T-cell (primary cell): ENCODE measurements around the gene DGAT2. TPM values are rescaled to one million over a fixed set of nuclear protein-coding genes. Genes with fewer than 3 reads are reported as not detected.
"Not testable (repeated sequence)": the region's sequence is repeated elsewhere in the genome, so short reads cannot be mapped to it uniquely, and the experiment has no call there.

Experiments used
- ATAC-seq, 4 experiments: fragments of 200-7000 bp in 3 of 4; fragments of 150-1000 bp in 1 of 4; cut with Tn5 transposase; replicated peaks in 1 of 4; 1 replicate in 3 of 4; 2 replicates in 1 of 4; pipeline ENCODE4 v1.10.0; 2021; ENCODE audit warnings: moderate library complexity in 3 of 4, mild to moderate bottlenecking in 2 of 4, moderate number of reproducible peaks in 1 of 4
- CTCF ChIA-PET, 2 donors: fragments of 300-600 bp; sonication (Branson Sonifier 250); formaldehyde crosslinking; loops; one replicate each; lab custom pipeline; 2022; ENCODE audit warnings: antibody characterized with exemption in 2 of 2; lab: Charles Lee
- POLR2A ChIA-PET, 2 donors: fragments of 300-600 bp; sonication (Branson Sonifier 250); formaldehyde crosslinking; loops; one replicate each; lab custom pipeline; 2022; ENCODE audit warnings: antibody characterized with exemption in 2 of 2; lab: Charles Lee
- DNase-seq, 35 experiments: peaks; one replicate each; pipeline versions ENCODE4 v3.0.0 to v3.0.0-alpha.2; 2013 to 2023
- H3K27ac ChIP-seq: one replicate; pipeline ENCODE4 v1.5.1; 2013; ENCODE audit warnings: low read length
- H3K27me3 ChIP-seq, 2 experiments: replicated peaks in 1 of 2; 1 replicate in 1 of 2; 2 replicates in 1 of 2; pipeline versions ENCODE4 v1.6.1 to v1.7.0; 2013; ENCODE audit warnings: low read length in 1 of 2, mixed read lengths in 1 of 2; ENCODE audit not compliant: control insufficient read depth in 2 of 2, insufficient read depth in 2 of 2; ENCODE audit errors: extremely low read depth in 1 of 2
- H3K36me3 ChIP-seq, 2 donors: 1 replicate in 1 of 2; 2 replicates in 1 of 2; pipeline versions ENCODE4 v1.6.1 to v1.7.0; 2013; ENCODE audit warnings: low read length in 1 of 2; ENCODE audit not compliant: control insufficient read depth in 2 of 2, insufficient read depth in 1 of 2; ENCODE audit errors: extremely low read depth in 1 of 2
- H3K4me1 ChIP-seq, 2 experiments: 1 replicate in 1 of 2; 2 replicates in 1 of 2; pipeline versions ENCODE4 v1.6.1 to v1.7.0; 2013; ENCODE audit warnings: low read length in 2 of 2, mixed read lengths in 1 of 2; ENCODE audit not compliant: insufficient read depth in 2 of 2, control insufficient read depth in 1 of 2; ENCODE audit errors: extremely low read depth in 1 of 2
- H3K4me3 ChIP-seq, 2 donors: 1 replicate in 1 of 2; 2 replicates in 1 of 2; pipeline versions ENCODE4 v1.5.1 to v1.7.0; 2013; ENCODE audit warnings: mild to moderate bottlenecking in 2 of 2, low read length in 1 of 2, moderate library complexity in 1 of 2; ENCODE audit not compliant: control insufficient read depth in 1 of 2; ENCODE audit errors: extremely low read depth in 1 of 2
- H3K9me3 ChIP-seq: 2 replicates; pipeline ENCODE4 v1.7.0; 2013
- H3K27ac Mint-ChIP-seq, 2 donors: one replicate each; pipeline ENCODE4 v1.8.0; 2020 to 2021; ENCODE audit warnings: mild to moderate bottlenecking in 2 of 2, mixed read lengths in 2 of 2
- H3K27me3 Mint-ChIP-seq, 2 donors: one replicate each; pipeline ENCODE4 v1.8.0; 2021 to 2022; ENCODE audit warnings: mixed read lengths in 2 of 2
- H3K36me3 Mint-ChIP-seq: one replicate; pipeline ENCODE4 v1.8.0; 2021; ENCODE audit warnings: mixed read lengths
- H3K4me1 Mint-ChIP-seq, 3 donors: one replicate each; pipeline ENCODE4 v1.8.0; 2020 to 2022; ENCODE audit warnings: mixed read lengths in 3 of 3, mild to moderate bottlenecking in 1 of 3
- H3K4me3 Mint-ChIP-seq, 3 donors: one replicate each; pipeline ENCODE4 v1.8.0; 2020 to 2022; ENCODE audit warnings: mild to moderate bottlenecking in 3 of 3, mixed read lengths in 3 of 3, moderate library complexity in 3 of 3
- H3K9me3 Mint-ChIP-seq, 3 donors: one replicate each; pipeline ENCODE4 v1.8.0; 2020 to 2022; ENCODE audit warnings: mixed read lengths in 3 of 3
- WGBS: methylation state at CpG from one replicate; pipeline ENCODE4 v1.1.5; 2013; ENCODE audit warnings: missing lambda C conversion rate; ENCODE audit not compliant: insufficient coverage; 5-methylcytosine and 5-hydroxymethylcytosine counted together
- total RNA-seq, 35 experiments: library from RNA in 6 of 35; stranded (reverse) in 6 of 35; fragments of 120-200 nt in 1 of 35; gene quantifications; one replicate each; pipeline versions ENCODE4 v1.2.1 to v1.2.4 and lab custom pipeline; 2013 to 2026

The DGAT2 gene
- total RNA-seq, 5 donors from 2014 or later (not counting 1 experiment from before 2014, with no cell fraction given): 0.14 to 1.2 (median 0.61) TPM

DNA sequence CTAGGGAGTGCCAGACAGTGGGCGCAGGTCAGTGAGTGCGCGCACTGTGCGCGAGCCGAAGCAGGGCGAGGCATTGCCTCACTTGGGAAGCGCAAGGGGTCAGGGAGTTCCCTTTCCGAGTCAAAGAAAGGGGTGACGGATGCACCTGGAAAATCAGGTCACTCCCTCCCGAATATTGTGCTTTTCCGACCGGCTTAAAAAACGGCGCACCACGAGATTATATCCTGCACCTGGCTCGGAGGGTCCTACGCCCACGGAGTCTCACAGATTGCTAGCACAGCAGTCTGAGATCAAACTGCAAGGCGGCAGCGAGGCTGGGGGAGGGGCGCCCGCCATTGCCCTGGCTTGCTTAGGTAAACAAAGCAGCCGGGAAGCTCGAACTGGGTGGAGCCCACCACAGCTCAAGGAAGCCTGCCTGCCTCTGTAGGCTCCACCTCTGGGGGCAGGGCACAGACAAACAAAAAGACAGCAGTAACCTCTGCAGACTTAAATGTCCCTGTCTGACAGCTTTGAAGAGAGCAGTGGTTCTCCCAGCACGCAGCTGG lies 19.8 kb upstream of the DGAT2 start:
- H3K4me3 ChIP-seq, POLR2A ChIA-PET, H3K4me1 Mint-ChIP-seq, ATAC-seq, H3K36me3 ChIP-seq, H3K4me3 Mint-ChIP-seq, H3K27ac ChIP-seq, H3K27ac Mint-ChIP-seq, CTCF ChIA-PET, H3K36me3 Mint-ChIP-seq, DNase-seq, H3K4me1 ChIP-seq, H3K9me3 Mint-ChIP-seq, H3K9me3 ChIP-seq: not testable (repeated sequence)
- no CpG with 5 or more reads among the region's 26 CpGs for WGBS
- H3K27me3 ChIP-seq: peaks cover 0 to 14% of the 10 kb centered on the region in 2 experiments
- peaks cover 17 to 24% of the 10 kb centered on the region in 2 donors for H3K27me3 Mint-ChIP-seq

DNA sequence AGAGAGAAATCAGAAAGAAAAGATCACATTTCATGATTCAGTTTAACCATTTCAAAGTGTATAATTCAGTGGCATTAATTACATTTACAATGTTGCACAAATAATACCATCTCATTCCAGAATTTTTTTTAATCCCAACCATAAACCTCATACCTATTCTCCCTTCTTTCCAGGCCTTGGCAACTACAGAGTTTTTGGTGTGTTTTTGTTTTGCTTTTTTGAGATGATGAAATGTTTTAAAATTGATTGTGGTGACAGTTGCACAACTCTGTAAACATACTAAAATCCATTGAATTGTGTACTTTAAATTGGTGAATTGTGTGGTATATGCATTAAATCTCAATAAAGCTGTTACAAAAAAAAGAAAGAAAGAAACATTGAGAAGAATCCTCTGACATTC lies 13.6 kb upstream of the DGAT2 start:
- H3K4me3 Mint-ChIP-seq, POLR2A ChIA-PET, H3K27me3 ChIP-seq, CTCF ChIA-PET, H3K4me1 ChIP-seq, H3K27ac Mint-ChIP-seq, H3K36me3 Mint-ChIP-seq, DNase-seq, H3K4me1 Mint-ChIP-seq, H3K36me3 ChIP-seq, H3K27me3 Mint-ChIP-seq, ATAC-seq, H3K27ac ChIP-seq, H3K9me3 Mint-ChIP-seq, H3K9me3 ChIP-seq, H3K4me3 ChIP-seq: not testable (repeated sequence)

DNA sequence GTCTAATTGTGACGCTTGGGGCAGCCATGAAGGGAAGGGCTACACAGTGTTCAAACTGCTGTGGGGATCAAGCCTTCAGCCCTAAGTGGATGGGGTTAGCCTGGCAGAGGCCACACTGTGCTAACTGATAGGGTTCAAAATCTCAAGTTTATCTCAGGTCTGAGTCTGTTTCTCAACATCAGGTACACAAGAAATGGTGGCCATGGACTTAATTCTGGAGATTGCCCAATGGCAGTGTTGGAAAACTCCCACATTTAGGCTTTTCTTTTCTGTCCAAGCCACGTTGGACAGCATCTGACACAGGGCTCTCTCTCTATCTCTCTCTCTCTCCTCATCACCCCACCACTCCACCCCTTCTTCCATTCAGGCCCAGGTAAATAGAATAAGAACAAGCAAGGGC lies 10.9 kb upstream of the DGAT2 start:
- POLR2A ChIA-PET: no interaction called here
- no peaks in the 10 kb centered on the region for H3K36me3 Mint-ChIP-seq
- H3K27ac Mint-ChIP-seq: no peak overlapping the region
- no peak overlapping the region for H3K4me3 Mint-ChIP-seq
- H3K27ac ChIP-seq: no peak overlapping the region
- no peaks in the 10 kb centered on the region for H3K27me3 ChIP-seq
- no peaks in the 10 kb centered on the region for H3K4me1 ChIP-seq
- DNase-seq (no peak), ATAC-seq (no peak)
- H3K36me3 ChIP-seq: no peaks in the 10 kb centered on the region
- 70% methylated on average over 2 of the region's 2 CpGs for WGBS
- no peaks in the 10 kb centered on the region for H3K9me3 Mint-ChIP-seq
- H3K4me3 ChIP-seq: no peak overlapping the region
- H3K9me3 ChIP-seq: no peaks in the 10 kb centered on the region
- CTCF ChIA-PET: no interaction called here
- no peaks in the 10 kb centered on the region for H3K4me1 Mint-ChIP-seq
- H3K27me3 Mint-ChIP-seq: no peaks in the 10 kb centered on the region

DNA sequence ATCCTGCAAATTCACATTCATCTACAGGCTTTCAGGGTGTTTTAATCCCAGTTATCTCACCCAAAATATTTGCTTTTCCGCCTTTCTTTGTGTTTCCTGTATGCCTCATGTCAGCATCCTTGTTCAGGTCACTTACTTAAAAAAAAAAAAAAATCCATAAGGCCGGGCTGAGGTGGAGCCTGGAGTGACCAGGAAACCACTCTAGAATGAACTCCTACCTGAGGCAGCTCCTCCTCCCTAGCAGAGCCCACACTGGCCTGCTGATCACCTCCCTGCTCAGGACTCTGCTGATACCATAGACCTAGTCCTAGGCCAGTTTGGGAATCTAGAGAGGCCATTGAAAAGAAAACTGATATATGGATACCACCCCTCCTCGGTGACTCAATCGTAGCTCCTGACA lies 8.7 kb upstream of the DGAT2 start:
- H3K27me3 Mint-ChIP-seq: no peaks in the 10 kb centered on the region
- H3K27me3 ChIP-seq: no peaks in the 10 kb centered on the region
- no peaks in the 10 kb centered on the region for H3K36me3 ChIP-seq
- H3K4me3 ChIP-seq: no peak overlapping the region
- DNase-seq: no peak
- no peak for ATAC-seq
- POLR2A ChIA-PET: no interaction called here
- H3K9me3 ChIP-seq: no peaks in the 10 kb centered on the region
- no peak overlapping the region for H3K27ac ChIP-seq
- no peaks in the 10 kb centered on the region for H3K4me1 ChIP-seq
- H3K9me3 Mint-ChIP-seq: no peaks in the 10 kb centered on the region
- 100% methylated on average over 1 of the region's 4 CpGs for WGBS
- H3K27ac Mint-ChIP-seq: no peak overlapping the region
- no peaks in the 10 kb centered on the region for H3K4me1 Mint-ChIP-seq
- no peaks in the 10 kb centered on the region for H3K36me3 Mint-ChIP-seq
- CTCF ChIA-PET: no interaction called here
- H3K4me3 Mint-ChIP-seq: no peak overlapping the region

DNA sequence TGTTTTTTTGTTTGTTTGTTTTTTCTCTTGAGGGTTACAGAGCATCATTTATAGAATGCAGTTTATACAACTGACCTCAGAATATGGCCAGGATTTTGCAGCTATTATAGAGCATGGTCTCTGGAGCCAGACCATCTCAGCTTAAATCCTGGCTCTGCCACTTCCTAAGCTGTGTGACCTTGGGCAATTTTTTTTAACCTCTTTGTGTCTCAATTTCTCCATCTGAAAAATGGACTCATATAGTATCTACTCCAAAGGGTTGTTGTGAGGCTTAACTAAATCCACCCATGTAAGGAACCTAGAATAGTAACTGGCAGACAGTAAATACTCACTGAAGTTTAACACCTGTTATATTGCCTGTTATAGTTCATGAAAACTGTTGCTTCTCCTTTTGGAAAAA lies 8.3 kb upstream of the DGAT2 start:
- Mint-ChIP-seq H3K9me3 (no peaks in the 10 kb centered on the region), H3K4me1 (no peaks in the 10 kb centered on the region), H3K27ac (no peak overlapping the region), H3K4me3 (no peak overlapping the region), H3K36me3 (no peaks in the 10 kb centered on the region), H3K27me3 (no peaks in the 10 kb centered on the region)
- no peaks in the 10 kb centered on the region for H3K36me3 ChIP-seq
- no peak for ATAC-seq
- H3K9me3 ChIP-seq: no peaks in the 10 kb centered on the region
- no peaks in the 10 kb centered on the region for H3K4me1 ChIP-seq
- POLR2A ChIA-PET: no interaction called here
- no peaks in the 10 kb centered on the region for H3K27me3 ChIP-seq
- CTCF ChIA-PET: no interaction called here
- H3K27ac ChIP-seq: no peak overlapping the region
- DNase-seq: no peak
- H3K4me3 ChIP-seq: no peak overlapping the region

DNA sequence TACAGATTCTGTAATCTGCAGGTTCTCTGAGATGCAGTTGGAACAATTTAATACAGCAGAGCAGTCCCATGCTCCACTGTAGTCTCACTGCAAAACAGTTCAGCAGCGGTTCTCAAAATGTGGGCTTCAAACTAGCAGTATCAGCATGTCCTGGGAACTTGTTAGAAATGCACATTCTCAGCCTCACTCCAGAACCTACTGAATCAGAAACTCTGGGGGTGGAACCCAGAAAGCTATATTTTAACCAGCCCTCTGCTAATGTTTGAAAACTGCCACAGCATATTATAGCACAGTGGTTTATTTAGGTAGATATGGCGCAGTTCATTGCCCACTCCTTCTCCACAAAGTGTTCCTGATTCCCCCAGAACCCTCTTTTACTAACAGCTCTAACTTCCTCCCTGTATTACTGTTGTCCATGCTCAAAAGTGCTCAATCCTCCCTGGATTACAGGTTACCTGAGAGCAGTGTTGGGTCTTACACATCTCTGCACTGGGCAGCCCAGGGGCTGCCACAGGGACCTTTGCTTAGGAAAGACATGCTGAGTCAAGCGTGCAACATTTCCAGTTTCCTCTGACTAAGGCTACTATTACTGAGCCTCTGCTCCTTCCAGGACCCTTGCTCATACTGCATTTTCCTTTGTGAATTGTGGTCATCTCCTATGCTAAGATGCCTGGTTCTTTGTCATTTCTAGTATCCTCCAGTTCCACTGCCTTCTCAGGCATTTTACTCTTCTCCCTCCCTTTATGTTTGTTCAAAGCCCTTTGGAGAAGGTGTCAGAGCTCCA lies 7.7 kb upstream of the DGAT2 start:
- H3K4me1 ChIP-seq: no peaks in the 10 kb centered on the region
- ChIA-PET POLR2A (no interaction called here), CTCF (no interaction called here)
- H3K27ac ChIP-seq: no peak overlapping the region
- no peaks in the 10 kb centered on the region for H3K27me3 Mint-ChIP-seq
- no peaks in the 10 kb centered on the region for H3K4me1 Mint-ChIP-seq
- no peaks in the 10 kb centered on the region for H3K27me3 ChIP-seq
- H3K36me3 ChIP-seq: no peaks in the 10 kb centered on the region
- H3K9me3 Mint-ChIP-seq: no peaks in the 10 kb centered on the region
- H3K36me3 Mint-ChIP-seq: no peaks in the 10 kb centered on the region
- H3K4me3 Mint-ChIP-seq: no peak overlapping the region
- H3K4me3 ChIP-seq: no peak overlapping the region
- no peaks in the 10 kb centered on the region for H3K9me3 ChIP-seq
- no peak overlapping the region for H3K27ac Mint-ChIP-seq
- DNase-seq: no peak
- no peak for ATAC-seq
- WGBS: 80% methylated on average over 2 of the region's 3 CpGs
